DND-41 (cell line): Measurements from ENCODE around the gene NT5C.

ENCODE experiments used
- CTCF ChIP-seq: IDR thresholded peaks from 2 replicates; pipeline ENCODE4 v1.5.1; 2012; ENCODE audit warnings: borderline replicate concordance, low read length, moderate library complexity, mild to moderate bottlenecking; ENCODE audit not compliant: poor library complexity, severe bottlenecking; ENCODE audit errors: extremely low read depth
- EZH2 ChIP-seq: IDR thresholded peaks from 3 replicates; pipeline ENCODE4 v1.6.1; 2012; ENCODE audit warnings: borderline replicate concordance, low read depth, mild to moderate bottlenecking, moderate library complexity, low read length, inconsistent platforms; ENCODE audit not compliant: severe bottlenecking

- TF ChIP-seq CTCF (no peak), EZH2 (no peak)
These were observed 16.8 kb downstream of the NT5C start for GRCh38 chr17:75114552-75115314.
